Right cardiac atrium (tissue), 5 donors: ENCODE results near the gene CEP152. TPM values are rescaled to one million over a fixed set of nuclear protein-coding genes. Genes with fewer than 3 reads are reported as not detected.
"Not testable (repeated sequence)": the region's sequence is repeated elsewhere in the genome, so short reads cannot be mapped to it uniquely, and the experiment has no call there.

Experiments used
- ATAC-seq, 2 donors: fragments of 200-7000 bp; cut with Tn5 transposase; one replicate each; pipeline versions ENCODE4 v1.8.0 to v1.9.1; 2020; ENCODE audit warnings: moderate library complexity in 2 of 2, mild to moderate bottlenecking in 1 of 2
- DNase-seq, 3 donors: peaks; one replicate each; pipeline ENCODE4 v3.0.0-alpha.2; 2020
- H3K27ac ChIP-seq: one replicate; pipeline ENCODE4 v1.5.1; 2013; ENCODE audit warnings: mild to moderate bottlenecking, low read length, control low read depth, moderate library complexity
- H3K27me3 ChIP-seq: one replicate; pipeline ENCODE4 v1.6.1; 2013; ENCODE audit not compliant: control insufficient read depth, insufficient read depth
- H3K4me1 ChIP-seq: one replicate; pipeline ENCODE4 v1.6.1; 2013; ENCODE audit warnings: low read length; ENCODE audit not compliant: control insufficient read depth, insufficient read depth
- H3K4me3 ChIP-seq: one replicate; pipeline ENCODE4 v1.5.1; 2013; ENCODE audit warnings: low read length, control low read depth
- H3K9me3 ChIP-seq: one replicate; pipeline ENCODE4 v1.6.1; 2013; ENCODE audit warnings: low read length; ENCODE audit not compliant: control insufficient read depth
- WGBS: extraction: QIAGEN DNeasy Blood & Tissue Kit; methylation state at CpG from one replicate; pipeline ENCODE4 v1.1.7; 2013; 5-methylcytosine and 5-hydroxymethylcytosine counted together
- intact Hi-C, 4 donors: fragments of 100-400 bp; cut with DNase I; formaldehyde crosslinking; loops; one replicate each; pipeline versions ENCODE4 v1.11.0 to v1.14.0; 2022 to 2023
- long read RNA-seq, 4 donors: library from polyadenylated mRNA; unstranded; transcript quantifications; one replicate each; pipeline ENCODE4 v2.0.0, GENCODE V29; 2020 to 2021
- polyA plus RNA-seq: library from polyadenylated mRNA; stranded (reverse); fragments of 200-250 nt; gene quantifications from one replicate; pipeline ENCODE4 v1.2.3, GENCODE V29; 2013
- total RNA-seq, 4 donors: library from RNA; stranded (reverse); fragmentation: NEBNext Ultra II Directional; extraction: Animal tissue kit (Norgen Biotek cat#: 25700); gene quantifications; one replicate each; pipeline ENCODE4 v1.2.1, GENCODE V29; 2021
- donor health status: healthy with polysubstance abuse.
- donor health status: DM: no; HTN: yes; CAD: no.
- donor health status: DM: no; HTN: no; CAD: no.
- donor health status: DM: no; HTN: yes; CAD: no; lungs with severe emphysema.
- donor health status: DM: yes; HTN: yes; CAD: no.

CEP152 gene
- 1 to 10 TPM; 2.1 to 2.8 (median 2.6) TPM for total RNA-seq
- polyA plus RNA-seq = 1.0 TPM
- long read RNA-seq, donor 1, partial matches to known transcripts = 2 of 3 reads
- long read RNA-seq, donor 1, other reads (novel, unspliced or antisense) = 1 of 3 reads
- long read RNA-seq, donor 2, partial matches to known transcripts = 1 of 1 reads
- long read RNA-seq, donor 2, other reads (novel, unspliced or antisense) = 0 of 1 reads
- long read RNA-seq, donor 3, partial matches to known transcripts = 3 of 5 reads
- long read RNA-seq, donor 3, other reads (novel, unspliced or antisense) = 2 of 5 reads
- long read RNA-seq, donor 4, full-length matches to known transcripts = 1 of 1 reads
- long read RNA-seq, donor 4, partial matches to known transcripts = 0 of 1 reads
- long read RNA-seq, donor 4, other reads (novel, unspliced or antisense) = 0 of 1 reads

DNA sequence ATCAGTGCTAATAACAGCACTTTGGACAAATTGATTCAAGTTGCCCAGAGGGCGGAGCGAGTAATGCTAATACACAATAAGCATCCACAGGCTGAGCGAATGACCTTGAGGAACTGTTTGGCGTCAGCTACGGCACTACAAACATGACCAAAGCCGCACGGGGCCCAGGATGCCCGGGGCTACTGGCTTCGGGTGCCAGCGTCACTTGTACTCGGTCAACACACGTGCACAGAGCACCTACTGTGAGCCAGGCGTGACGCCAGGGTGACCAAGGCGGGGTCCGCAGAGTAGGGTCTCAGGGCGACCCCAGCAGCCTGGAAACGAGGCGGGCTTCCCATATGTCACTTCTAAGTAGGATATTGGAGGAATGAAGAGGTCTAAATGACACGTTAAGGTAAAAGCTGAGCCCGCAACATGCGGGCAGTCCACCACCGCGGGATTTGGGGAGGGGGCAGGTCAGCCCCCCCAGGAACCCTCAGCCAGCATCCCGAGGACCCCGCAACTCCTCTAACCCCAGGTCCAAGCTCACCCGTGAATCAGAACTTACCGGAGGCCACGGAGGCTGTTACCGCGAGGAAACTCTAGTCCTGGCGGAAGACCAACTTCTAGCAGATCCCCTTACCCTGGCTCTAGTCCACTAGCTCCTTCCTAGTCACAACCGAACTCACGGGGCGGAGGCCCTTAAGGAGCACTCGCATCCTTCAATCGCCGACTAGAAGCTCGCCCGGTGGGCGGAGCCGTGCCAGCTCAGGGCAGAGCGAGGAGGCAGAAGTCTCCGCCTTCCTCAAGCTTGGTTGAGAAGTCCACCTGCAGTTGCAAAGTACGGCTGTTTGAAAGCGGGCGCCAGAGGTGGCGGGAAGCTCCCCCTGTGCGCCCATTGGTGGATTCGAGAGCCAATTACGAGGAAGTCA, at the start of gene CEP152:
Gene CEP152, minus strand, starts transcription at position 656 of the 911 bp plus-strand sequence. CDS start 5,420 bp downstream, outside the sequence.
- no peak within 1 kb of the TSS for H3K27ac ChIP-seq
- no peaks in the 10 kb centered on the region for H3K27me3 ChIP-seq
- DNase-seq (peak; percentile 98), ATAC-seq (peak; percentile 99)
- H3K4me3 ChIP-seq = peak within 1 kb of the TSS; percentile 73
- H3K4me1 ChIP-seq = peaks cover 3% of the 10 kb centered on the region
- intact Hi-C loops = no loop called here
- under 1% methylated on average over 51 of the region's 51 CpGs for WGBS
- H3K9me3 ChIP-seq = no peaks in the 10 kb centered on the region

GRCh38 chr15:48859426-48859825, 48.6 kb upstream of the CEP152 start:
- no peak overlapping the region for H3K27ac ChIP-seq
- no peaks in the 10 kb centered on the region for H3K4me1 ChIP-seq
- 84% methylated on average over 2 of the region's 2 CpGs for WGBS
- no peaks in the 10 kb centered on the region for H3K27me3 ChIP-seq
- intact Hi-C loops = no loop called here
- DNase-seq = no peak
- no peak overlapping the region for H3K4me3 ChIP-seq
- H3K9me3 ChIP-seq = no peaks in the 10 kb centered on the region
- no peak for ATAC-seq

GRCh38 chr15:48858401-48858800, 47.5 kb upstream of the CEP152 start:
- Histone ChIP-seq H3K27me3 (no peaks in the 10 kb centered on the region), H3K27ac (no peak overlapping the region), H3K9me3 (no peaks in the 10 kb centered on the region), H3K4me3 (no peak overlapping the region), H3K4me1 (no peaks in the 10 kb centered on the region)
- no peak for DNase-seq
- WGBS = 59% methylated on average over 2 of the region's 2 CpGs
- no peak for ATAC-seq
- intact Hi-C loops = no loop called here

DNA sequence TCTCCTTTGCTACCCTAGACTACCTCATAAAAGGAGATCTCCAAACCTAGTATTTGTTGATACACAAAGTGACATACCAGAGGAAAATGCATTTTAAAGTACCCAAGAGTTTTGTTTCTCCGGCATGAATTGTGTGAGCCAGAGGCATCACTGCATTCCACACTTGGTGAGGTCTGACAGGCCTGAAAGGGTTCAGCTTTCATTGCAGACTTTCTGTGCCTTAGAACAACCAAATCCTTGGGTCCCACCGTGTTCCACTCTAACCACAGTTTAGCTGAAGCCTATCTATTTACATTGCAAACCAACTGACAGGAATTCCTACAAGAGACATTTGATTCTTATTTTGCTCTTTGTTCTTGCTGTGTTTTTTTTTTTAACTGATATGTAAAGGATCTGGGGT, 46.1 kb upstream of the CEP152 start:
- Histone ChIP-seq H3K9me3 (no peaks in the 10 kb centered on the region), H3K4me3 (no peak overlapping the region), H3K4me1 (no peaks in the 10 kb centered on the region), H3K27ac (no peak overlapping the region), H3K27me3 (no peaks in the 10 kb centered on the region)
- WGBS = 39% methylated on average over 2 of the region's 2 CpGs
- DNase-seq (no peak), ATAC-seq (no peak)
- intact Hi-C loops = no loop called here

DNA sequence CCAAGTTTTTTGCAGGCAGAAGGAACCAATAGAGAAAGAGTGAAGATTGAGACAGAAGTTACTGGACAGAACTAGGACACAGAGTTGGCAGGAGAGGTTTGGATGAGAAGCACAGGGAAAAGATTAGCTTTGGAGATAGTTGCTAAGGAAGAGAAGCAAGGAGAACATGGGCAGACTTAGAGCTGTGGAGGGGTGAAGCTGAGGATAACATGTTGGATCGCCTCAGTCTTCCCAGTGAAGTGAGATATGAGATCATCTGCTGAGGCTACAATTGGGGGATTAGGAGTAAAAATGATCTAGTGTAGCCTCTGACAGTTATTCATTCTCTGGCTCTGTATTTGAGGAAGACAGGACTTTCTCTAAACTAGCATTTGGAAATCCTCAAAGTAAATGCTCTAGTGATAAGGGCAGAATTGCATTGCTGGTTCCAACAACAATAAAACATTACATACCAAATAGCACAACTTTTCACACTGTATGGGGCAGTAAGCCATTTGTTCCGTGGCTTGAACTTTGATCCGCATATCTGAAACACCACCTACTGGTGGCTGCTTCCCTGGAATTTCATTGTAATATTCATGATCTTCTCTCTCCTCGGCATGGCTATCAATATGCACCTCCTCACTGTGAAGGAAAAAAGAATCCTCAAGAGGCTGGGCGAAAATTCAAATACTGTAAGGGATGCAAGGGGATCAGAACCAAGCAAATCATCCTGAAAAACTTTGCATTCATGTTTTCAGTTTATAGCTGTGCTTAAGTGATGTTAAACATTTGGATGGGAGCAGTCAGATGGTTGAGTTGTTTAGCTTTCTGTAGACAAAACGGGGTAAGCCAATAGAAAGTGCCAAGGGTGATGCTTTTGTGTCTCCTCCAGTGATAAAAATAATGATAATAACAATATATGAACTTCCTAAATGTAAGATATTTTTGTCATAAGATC, 44.9 kb upstream of the CEP152 start:
- no peaks in the 10 kb centered on the region for H3K27me3 ChIP-seq
- intact Hi-C loops = no loop called here
- 16% methylated on average over 6 of the region's 6 CpGs for WGBS
- peak; percentile 90 to 91 for ATAC-seq
- H3K27ac ChIP-seq = no peak overlapping the region
- peak in 1 of 3 donors; percentile 18 for DNase-seq
- H3K9me3 ChIP-seq = no peaks in the 10 kb centered on the region
- H3K4me1 ChIP-seq = no peaks in the 10 kb centered on the region
- H3K4me3 ChIP-seq = no peak overlapping the region

- H3K9me3 ChIP-seq, H3K27me3 ChIP-seq, intact Hi-C loops, H3K4me1 ChIP-seq, H3K4me3 ChIP-seq, H3K27ac ChIP-seq, DNase-seq, ATAC-seq: not testable (repeated sequence)
- WGBS = 98% methylated on average over 3 of the region's 3 CpGs
Observed at GRCh38 chr15:48854434-48854833, 43.6 kb upstream of the CEP152 start.

DNA sequence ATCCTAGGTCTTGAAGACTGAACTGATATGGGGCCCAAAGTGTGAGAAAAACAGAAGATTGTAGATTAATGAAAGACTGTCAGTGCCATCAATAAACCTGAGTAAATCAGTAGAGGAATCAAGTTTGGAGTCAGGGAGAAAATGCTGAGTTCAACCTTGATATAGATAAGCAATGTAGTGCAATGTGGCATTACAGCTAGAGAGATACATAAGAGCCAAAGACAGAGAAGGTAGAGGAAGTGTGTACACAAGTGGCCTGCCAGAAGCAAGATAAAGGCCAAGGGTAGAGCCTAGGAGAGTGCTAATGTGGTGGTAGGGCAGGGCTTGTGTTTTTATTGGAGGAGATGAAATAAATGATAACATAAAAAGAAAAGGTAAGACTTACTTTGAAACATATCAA, 41.1 kb upstream of the CEP152 start:
- Histone ChIP-seq H3K9me3 (no peaks in the 10 kb centered on the region), H3K4me3 (no peak overlapping the region), H3K4me1 (no peaks in the 10 kb centered on the region), H3K27ac (no peak overlapping the region), H3K27me3 (no peaks in the 10 kb centered on the region)
- ATAC-seq (no peak), DNase-seq (no peak)
- intact Hi-C loops = no loop called here

DNA sequence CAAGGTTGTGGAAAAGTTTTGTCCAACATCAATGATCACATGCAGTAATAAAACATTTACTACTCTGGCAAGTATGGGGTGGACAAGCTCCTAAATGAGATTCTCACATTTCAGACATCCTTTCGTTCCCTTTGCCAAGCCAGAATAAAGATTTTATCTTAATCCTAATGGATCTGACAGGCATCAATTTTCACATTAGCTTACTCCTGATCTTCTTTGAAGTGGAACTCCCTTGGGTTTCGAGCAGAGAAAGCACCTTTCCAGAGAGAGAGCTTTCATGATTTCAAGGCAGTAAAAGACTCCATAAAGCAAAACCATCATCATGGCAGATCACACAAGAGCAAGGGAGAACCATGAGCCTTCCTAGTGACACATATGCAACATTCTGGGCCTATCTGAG, 39.8 kb upstream of the CEP152 start:
- Histone ChIP-seq H3K27ac (no peak overlapping the region), H3K9me3 (no peaks in the 10 kb centered on the region), H3K27me3 (no peaks in the 10 kb centered on the region), H3K4me3 (no peak overlapping the region), H3K4me1 (no peaks in the 10 kb centered on the region)
- DNase-seq = no peak
- intact Hi-C loops = no loop called here
- no peak for ATAC-seq
- 80% methylated on average over 2 of the region's 2 CpGs for WGBS

DNA sequence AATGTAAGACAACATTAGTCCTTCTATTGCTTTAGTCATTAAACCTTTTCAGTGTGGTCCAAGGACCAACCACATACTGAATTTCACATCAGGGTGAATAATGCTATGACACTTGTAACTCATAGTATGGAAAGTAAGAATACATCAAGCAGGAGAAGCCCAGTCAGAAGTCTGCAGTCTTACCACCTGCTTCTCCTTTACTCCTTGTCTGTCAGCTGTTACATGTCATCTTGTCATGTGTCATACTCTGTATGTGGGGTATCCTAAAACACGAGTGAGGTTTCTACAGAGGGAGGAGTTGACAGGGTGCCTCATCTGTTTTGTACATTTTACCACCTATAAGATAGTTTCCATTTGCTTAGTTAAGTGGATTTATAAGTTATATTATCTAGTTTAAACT, 34.3 kb upstream of the CEP152 start:
- Histone ChIP-seq H3K4me1 (no peaks in the 10 kb centered on the region), H3K4me3 (no peak overlapping the region), H3K27me3 (no peaks in the 10 kb centered on the region), H3K27ac (no peak overlapping the region), H3K9me3 (no peaks in the 10 kb centered on the region)
- intact Hi-C loops = no loop called here
- ATAC-seq = no peak
- 61% methylated on average over 1 of the region's 1 CpG for WGBS
- DNase-seq = no peak

DNA sequence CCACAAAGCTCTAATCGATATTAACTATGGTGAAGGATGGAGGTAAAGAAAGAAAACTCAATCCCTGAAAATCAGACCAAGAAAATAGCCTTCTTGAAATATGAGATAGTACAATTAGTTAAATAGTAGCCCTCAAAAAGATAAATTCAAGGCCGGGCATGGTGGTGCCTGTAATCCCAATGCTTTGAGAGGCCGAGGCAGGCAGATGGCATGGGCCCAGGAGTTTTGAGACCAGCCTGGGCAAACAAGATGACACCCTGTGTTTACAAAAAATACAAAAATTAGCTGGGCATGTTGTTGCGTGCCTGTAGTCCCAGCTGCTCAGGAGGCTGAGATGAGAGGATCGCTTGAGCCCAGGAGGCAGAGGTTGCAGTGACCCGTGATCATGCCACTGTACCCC, 31.6 kb upstream of the CEP152 start:
- DNase-seq (no peak), ATAC-seq (no peak)
- WGBS = 90% methylated on average over 6 of the region's 6 CpGs
- no peaks in the 10 kb centered on the region for H3K27me3 ChIP-seq
- H3K4me1 ChIP-seq = peaks cover 2% of the 10 kb centered on the region
- H3K4me3 ChIP-seq = no peak overlapping the region
- no peak overlapping the region for H3K27ac ChIP-seq
- no peaks in the 10 kb centered on the region for H3K9me3 ChIP-seq
- intact Hi-C loops = no loop called here
